NCI-H1417 treated with DMSO at 0.1 percent for 48 hours (cell line): ENCODE results near the gene HSPA4.
"Not testable (repeated sequence)": the region's sequence is repeated elsewhere in the genome, so short reads cannot be mapped to it uniquely, and the experiment has no call there.

Experiments
- DNase-seq: peaks from one replicate; lab custom pipeline; 2025; lab: John Stamatoyannopoulos, UW

The HSPA4 gene

GRCh38 chr5:133051542-133052316 is at the start of gene HSPA4:
Gene HSPA4 (plus strand): TSS chr5:133052013. CDS start chr5:133052251, 238 bp downstream.
- DNase-seq: peak; percentile 72

GRCh38 chr5:133006653-133007052 is 45.2 kb upstream of the HSPA4 start:
- DNase-seq: no peak

GRCh38 chr5:133008455-133008854 is 43.4 kb upstream of the HSPA4 start:
- DNase-seq: not testable (repeated sequence)

- DNase-seq: no peak
Measured at GRCh38 chr5:133015466-133015865, 36.3 kb upstream of the HSPA4 start.

- DNase-seq: no peak
Measured at GRCh38 chr5:133017964-133018363, 33.8 kb upstream of the HSPA4 start.

- DNase-seq: not testable (repeated sequence)
Measured at GRCh38 chr5:133019471-133019870, 32.3 kb upstream of the HSPA4 start.

- DNase-seq: peak; percentile 53
Measured at GRCh38 chr5:133025804-133026663, 25.8 kb upstream of the HSPA4 start, which contains the start of gene ZCCHC10. Gene ZCCHC10 (minus strand): TSS chr5:133026549. CDS start chr5:133026537, 12 bp downstream.

- DNase-seq: no peak
Measured at GRCh38 chr5:133026664-133027153, 25.1 kb upstream of the HSPA4 start.

GRCh38 chr5:133029416-133029815 is 22.4 kb upstream of the HSPA4 start:
- no peak for DNase-seq

- DNase-seq: no peak
Measured at GRCh38 chr5:133030343-133031005, 21.3 kb upstream of the HSPA4 start.

- no peak for DNase-seq
Measured at GRCh38 chr5:133032852-133033742, 18.7 kb upstream of the HSPA4 start.

- no peak for DNase-seq
Measured at GRCh38 chr5:133034064-133034463, 17.7 kb upstream of the HSPA4 start.

- DNase-seq: no peak
Measured at GRCh38 chr5:133035224-133035623, 16.6 kb upstream of the HSPA4 start.

- DNase-seq: not testable (repeated sequence)
Measured at GRCh38 chr5:133036677-133037076, 15.1 kb upstream of the HSPA4 start.

GRCh38 chr5:133041157-133041784 is 10.5 kb upstream of the HSPA4 start:
- DNase-seq: no peak

- no peak for DNase-seq
Measured at GRCh38 chr5:133041910-133042309, 9.9 kb upstream of the HSPA4 start.

- DNase-seq: not testable (repeated sequence)
Measured at GRCh38 chr5:133046560-133046959, 5.3 kb upstream of the HSPA4 start.

GRCh38 chr5:133047404-133047803 is 4.4 kb upstream of the HSPA4 start:
- DNase-seq: no peak

GRCh38 chr5:133048993-133049725 is 2.7 kb upstream of the HSPA4 start:
- no peak for DNase-seq

GRCh38 chr5:133049726-133050048 is 2.1 kb upstream of the HSPA4 start:
- no peak for DNase-seq
